Natural killer cell treated with Interleukin-12 subunit alpha and Interleukin-12 subunit beta and Interleukin-15 and Interleukin-18, amount 100 ng/mL, for 72 hours (primary cell): ENCODE measurements around the gene HERC3. TPM values are rescaled to one million over a fixed set of nuclear protein-coding genes. Genes with fewer than 3 reads are reported as not detected.

Experiments used
- ATAC-seq, 2 donors: fragments of 150-1000 bp; cut with Tn5 transposase in 1 of 2; sonication (Bioruptor Pico), chemical (Tn5 transposase) in 1 of 2; 2 replicates each; pipeline ENCODE4 v1.10.0; 2021
- DNase-seq: peaks from one replicate; pipeline ENCODE4 v3.0.0; 2022; ENCODE audit warnings: low spot score
- H3K27ac Mint-ChIP-seq, 2 donors: 1 replicate in 1 of 2; 2 replicates in 1 of 2; pipeline ENCODE4 v1.8.0; 2022; ENCODE audit warnings: mixed read lengths in 2 of 2, mild to moderate bottlenecking in 1 of 2, moderate library complexity in 1 of 2
- H3K27me3 Mint-ChIP-seq, 2 donors: 1 replicate in 1 of 2; 2 replicates in 1 of 2; pipeline ENCODE4 v1.8.0; 2022; ENCODE audit warnings: mixed read lengths in 2 of 2
- H3K36me3 Mint-ChIP-seq: one replicate; pipeline ENCODE4 v1.8.0; 2022; ENCODE audit warnings: mixed read lengths
- H3K4me1 Mint-ChIP-seq, 2 donors: 1 replicate in 1 of 2; 2 replicates in 1 of 2; pipeline ENCODE4 v1.8.0; 2022; ENCODE audit warnings: low read depth in 2 of 2, mixed read lengths in 2 of 2, mild to moderate bottlenecking in 1 of 2
- H3K4me3 Mint-ChIP-seq: one replicate; pipeline ENCODE4 v1.8.0; 2022; ENCODE audit warnings: mixed read lengths
- H3K9me3 Mint-ChIP-seq: 2 replicates; pipeline ENCODE4 v1.8.0; 2022; ENCODE audit warnings: mixed read lengths
- total RNA-seq, 2 donors: library from RNA; stranded (reverse); gene quantifications; one replicate each; pipeline ENCODE4 v1.2.3, GENCODE V29; 2022

Gene HERC3
- total RNA-seq, 2 donors from 2014 or later: 27.9 to 49.6 TPM

DNA sequence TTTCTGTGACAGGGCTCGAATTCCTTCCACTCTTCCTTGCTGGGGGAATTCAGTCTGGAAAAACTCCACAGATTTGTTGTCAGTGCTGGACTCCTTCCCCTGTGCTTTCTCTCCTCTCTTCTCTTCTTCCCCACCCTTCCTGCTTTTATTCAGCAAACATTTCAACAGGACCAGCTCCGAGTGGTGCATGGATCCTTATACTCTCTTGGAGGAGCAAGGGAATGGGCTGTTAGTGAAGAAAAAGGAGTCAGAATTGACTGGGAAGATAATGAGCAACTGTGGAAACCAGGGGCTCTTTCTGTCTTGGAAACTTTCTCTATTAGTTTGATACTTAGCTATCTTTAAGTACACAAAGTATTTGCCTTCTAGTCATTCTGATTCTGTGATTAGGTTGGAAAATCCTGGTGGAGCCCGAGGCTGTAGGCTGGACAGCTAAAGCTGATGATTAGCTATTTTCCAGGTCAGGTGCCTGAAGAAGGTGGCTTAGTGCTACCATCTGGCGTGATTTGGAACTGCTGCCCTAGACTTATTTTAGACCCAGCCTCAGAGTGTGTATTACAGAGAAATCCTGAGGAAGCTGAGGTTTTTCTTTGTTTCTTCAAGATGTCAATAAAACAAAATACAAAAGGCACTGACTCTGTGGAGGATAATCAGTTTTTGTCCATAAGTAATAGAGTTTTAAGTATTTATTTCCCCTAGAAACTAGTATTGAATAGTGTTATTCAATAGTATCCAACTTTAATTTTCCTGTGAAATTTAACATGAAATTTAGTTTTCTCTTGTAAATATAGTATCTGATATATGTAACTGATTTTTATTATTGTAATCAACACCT lies 67.0 kb downstream of the HERC3 start:
- H3K36me3 Mint-ChIP-seq: peaks cover 21% of the 10 kb centered on the region

DNA sequence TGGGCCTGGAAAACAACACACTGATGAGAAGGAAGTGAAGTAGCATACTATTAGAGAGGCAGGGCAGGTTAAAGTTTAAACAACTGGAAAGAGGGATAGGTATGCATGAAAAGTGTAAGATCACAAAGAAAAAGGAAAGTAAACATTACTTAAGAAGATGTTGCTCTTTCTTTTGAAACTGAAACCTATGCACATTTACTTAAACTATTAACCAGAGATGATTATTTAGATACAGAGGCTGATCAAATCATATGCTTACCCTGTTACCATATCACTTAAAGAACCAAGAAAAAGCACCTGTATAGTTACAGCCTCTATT lies 67.6 kb downstream of the HERC3 start:
- no peak overlapping the region for H3K27ac Mint-ChIP-seq
- peaks cover 2 to 10% of the 10 kb centered on the region in 2 donors for H3K4me1 Mint-ChIP-seq
- ATAC-seq (no peak), DNase-seq (no peak)
- no peaks in the 10 kb centered on the region for H3K27me3 Mint-ChIP-seq
- H3K9me3 Mint-ChIP-seq: no peaks in the 10 kb centered on the region
- no peak overlapping the region for H3K4me3 Mint-ChIP-seq
- peaks cover 21% of the 10 kb centered on the region for H3K36me3 Mint-ChIP-seq

More for the DNA sequence above, 67.0 kb downstream of the HERC3 start:
- Mint-ChIP-seq H3K4me3 (no peak overlapping the region), H3K4me1 (peaks cover 2 to 10% of the 10 kb centered on the region in 2 donors), H3K27me3 (no peaks in the 10 kb centered on the region), H3K9me3 (no peaks in the 10 kb centered on the region), H3K27ac (peak overlapping the region in 1 of 2 donors; percentile 68)
- ATAC-seq (peak in 1 of 2 donors; percentile 43), DNase-seq (no peak)

DNA sequence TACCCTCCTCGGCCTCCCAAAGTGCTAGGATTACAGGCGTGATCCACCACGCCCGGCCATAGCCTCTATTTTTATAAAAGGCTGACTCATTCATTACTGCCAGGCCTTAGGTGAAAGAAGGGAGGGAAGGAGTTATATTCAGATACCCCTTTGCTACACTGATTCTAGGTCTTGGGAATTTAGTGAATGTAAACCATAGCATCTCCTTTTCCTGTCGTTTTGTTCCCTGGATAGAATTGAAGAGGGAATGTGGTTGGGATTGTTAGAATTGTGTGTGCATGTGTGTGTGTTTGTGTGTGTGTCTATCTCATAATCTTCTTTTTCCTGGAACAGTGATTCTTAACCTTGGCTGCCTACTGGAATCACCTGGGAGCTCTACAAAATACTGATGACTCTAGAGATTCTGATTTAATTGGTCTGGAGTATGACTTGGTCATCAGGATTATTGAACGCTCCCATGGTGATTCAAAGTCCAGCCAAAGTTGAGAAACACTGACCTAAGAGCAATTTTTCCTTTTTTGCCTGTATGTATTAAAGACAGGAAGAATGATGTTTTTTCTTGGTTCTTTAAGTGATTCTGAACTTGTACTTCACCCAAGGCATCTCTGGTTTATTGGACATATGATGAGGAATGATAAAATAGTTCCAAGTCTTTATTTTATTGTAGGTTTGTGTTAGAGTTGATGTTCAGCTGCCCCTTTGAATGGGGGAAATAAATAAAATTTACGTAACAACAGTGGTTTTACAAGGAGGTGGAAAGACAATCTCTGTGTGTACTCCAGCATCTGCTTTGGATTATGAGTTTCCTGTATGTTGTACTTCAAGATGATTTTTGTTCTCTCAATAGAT lies 68.4 kb downstream of the HERC3 start:
- H3K27me3 Mint-ChIP-seq: no peaks in the 10 kb centered on the region
- DNase-seq (no peak), ATAC-seq (no peak)
- no peaks in the 10 kb centered on the region for H3K9me3 Mint-ChIP-seq
- no peak overlapping the region for H3K4me3 Mint-ChIP-seq
- peaks cover 12% of the 10 kb centered on the region for H3K36me3 Mint-ChIP-seq
- no peak overlapping the region for H3K27ac Mint-ChIP-seq
- H3K4me1 Mint-ChIP-seq: peaks cover 2 to 4% of the 10 kb centered on the region in 2 donors

DNA sequence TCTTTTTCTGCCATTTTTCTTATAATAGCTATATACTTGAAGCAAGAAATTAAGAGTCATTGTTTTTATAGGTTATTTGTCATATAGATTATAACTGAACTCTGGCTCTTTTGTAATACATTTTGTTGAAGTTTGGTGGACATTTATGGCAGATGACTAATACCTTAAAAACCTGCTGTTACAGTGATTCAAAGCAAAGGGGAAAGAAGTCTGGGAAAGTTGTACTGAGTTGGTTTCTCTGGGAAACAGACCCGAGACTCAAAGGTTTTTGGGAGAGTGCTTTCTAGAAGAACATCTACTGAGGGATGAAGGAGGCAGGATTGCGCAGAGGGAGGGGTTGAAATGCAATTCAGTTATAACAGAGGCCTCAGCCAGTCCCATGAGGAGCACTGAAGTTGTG lies 69.5 kb downstream of the HERC3 start:
- Mint-ChIP-seq H3K9me3 (no peaks in the 10 kb centered on the region), H3K4me1 (peaks cover 2 to 4% of the 10 kb centered on the region in 2 donors), H3K4me3 (no peak overlapping the region), H3K27me3 (no peaks in the 10 kb centered on the region), H3K36me3 (peaks cover 6% of the 10 kb centered on the region), H3K27ac (peak overlapping the region in 1 of 2 donors; percentile 35)
- DNase-seq (no peak), ATAC-seq (no peak)

DNA sequence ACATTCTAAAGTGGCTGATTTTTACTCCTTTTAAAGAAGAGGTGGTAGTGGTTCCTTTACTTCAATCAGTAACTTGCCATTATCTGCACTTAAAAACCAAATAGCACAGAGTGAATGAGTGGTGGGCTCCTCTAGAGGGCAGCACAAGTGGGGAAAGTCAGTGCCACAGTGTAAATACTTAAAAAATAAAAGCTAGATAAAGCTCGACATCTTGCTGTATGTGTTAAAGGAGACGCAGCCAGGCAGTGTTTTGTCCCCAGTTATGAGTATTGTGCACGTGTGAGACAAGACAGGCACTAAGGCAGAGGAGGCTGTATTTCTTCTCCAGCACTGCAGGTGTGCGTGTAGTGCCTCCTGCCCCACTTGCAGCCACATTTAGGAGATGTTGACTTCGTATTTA lies 80.7 kb downstream of the HERC3 start:
- ATAC-seq: peak in 1 of 2 donors; percentile 48
- Mint-ChIP-seq H3K4me1 (peaks cover 0 to 2% of the 10 kb centered on the region in 2 donors), H3K27me3 (no peaks in the 10 kb centered on the region), H3K9me3 (no peaks in the 10 kb centered on the region), H3K4me3 (no peak overlapping the region), H3K27ac (no peak overlapping the region), H3K36me3 (peaks cover 3% of the 10 kb centered on the region)
- no peak for DNase-seq

DNA sequence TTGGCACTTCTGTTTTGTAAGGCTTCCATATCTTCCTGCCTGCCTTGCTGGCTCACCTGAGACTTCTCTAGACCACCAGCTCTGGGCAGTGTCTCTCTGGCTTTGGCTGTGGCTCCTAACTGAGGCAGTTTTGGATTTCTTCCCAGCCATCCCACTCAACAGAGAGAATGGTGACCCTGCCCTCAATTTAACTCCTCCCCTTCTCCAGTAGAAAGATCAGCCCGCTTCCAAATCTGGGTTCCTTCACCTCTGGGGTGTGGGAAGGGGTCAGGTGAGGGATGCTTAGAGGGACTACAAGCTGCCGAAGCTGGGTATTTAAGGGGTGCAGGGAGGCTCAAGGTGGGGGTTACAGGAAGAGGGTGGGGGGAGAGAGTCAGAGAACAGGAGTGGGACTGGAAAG lies 81.6 kb downstream of the HERC3 start:
- DNase-seq (no peak), ATAC-seq (no peak)
- no peak overlapping the region for H3K27ac Mint-ChIP-seq
- no peaks in the 10 kb centered on the region for H3K27me3 Mint-ChIP-seq
- H3K9me3 Mint-ChIP-seq: no peaks in the 10 kb centered on the region
- H3K4me3 Mint-ChIP-seq: no peak overlapping the region
- H3K4me1 Mint-ChIP-seq: peaks cover 0 to 2% of the 10 kb centered on the region in 2 donors
- peaks cover 8% of the 10 kb centered on the region for H3K36me3 Mint-ChIP-seq

DNA sequence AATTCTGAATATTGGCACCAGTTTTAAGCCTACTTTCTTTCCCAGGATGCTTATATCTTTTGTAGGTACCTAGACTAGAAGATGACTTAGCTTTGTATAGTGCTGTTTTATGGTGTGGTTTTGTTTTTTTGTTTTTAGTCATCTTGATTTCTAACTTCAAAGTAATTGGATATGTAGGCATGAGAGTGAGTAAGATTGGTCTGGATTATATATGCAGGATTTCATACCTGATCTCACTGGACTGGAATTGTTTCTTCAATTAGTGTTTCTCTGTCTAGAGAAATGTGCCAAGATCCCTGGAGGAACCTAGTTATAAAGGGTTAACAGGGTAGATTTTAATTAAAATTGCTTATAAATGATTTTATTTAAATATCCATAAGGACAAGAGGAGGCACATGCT lies 82.3 kb downstream of the HERC3 start:
- ATAC-seq (no peak), DNase-seq (no peak)
- H3K4me1 Mint-ChIP-seq: peaks cover 0 to 2% of the 10 kb centered on the region in 2 donors
- H3K4me3 Mint-ChIP-seq: no peak overlapping the region
- peaks cover 14% of the 10 kb centered on the region for H3K36me3 Mint-ChIP-seq
- H3K27ac Mint-ChIP-seq: no peak overlapping the region
- H3K9me3 Mint-ChIP-seq: no peaks in the 10 kb centered on the region
- no peaks in the 10 kb centered on the region for H3K27me3 Mint-ChIP-seq

DNA sequence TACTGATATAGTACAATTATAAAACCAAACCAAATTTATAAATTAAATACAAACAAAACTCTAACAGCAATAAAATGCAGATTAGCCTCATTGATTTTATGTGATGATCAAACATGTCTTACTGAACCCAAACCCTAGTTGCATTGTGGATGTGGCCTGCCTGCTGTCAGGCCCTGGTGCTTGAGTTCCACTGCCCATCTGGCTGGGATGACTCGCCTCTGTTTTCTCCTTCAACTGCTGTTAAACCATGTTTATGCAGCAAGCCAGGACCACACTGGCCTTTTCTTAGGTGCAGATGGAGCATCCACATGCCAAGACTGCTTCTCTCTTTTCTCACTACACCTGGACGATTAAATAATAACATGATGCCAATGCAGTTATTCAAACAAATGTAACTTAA lies 82.7 kb downstream of the HERC3 start:
- H3K9me3 Mint-ChIP-seq: no peaks in the 10 kb centered on the region
- peaks cover 0 to 2% of the 10 kb centered on the region in 2 donors for H3K4me1 Mint-ChIP-seq
- no peak overlapping the region for H3K27ac Mint-ChIP-seq
- H3K4me3 Mint-ChIP-seq: no peak overlapping the region
- ATAC-seq (no peak), DNase-seq (no peak)
- no peaks in the 10 kb centered on the region for H3K27me3 Mint-ChIP-seq
- H3K36me3 Mint-ChIP-seq: peaks cover 16% of the 10 kb centered on the region

DNA sequence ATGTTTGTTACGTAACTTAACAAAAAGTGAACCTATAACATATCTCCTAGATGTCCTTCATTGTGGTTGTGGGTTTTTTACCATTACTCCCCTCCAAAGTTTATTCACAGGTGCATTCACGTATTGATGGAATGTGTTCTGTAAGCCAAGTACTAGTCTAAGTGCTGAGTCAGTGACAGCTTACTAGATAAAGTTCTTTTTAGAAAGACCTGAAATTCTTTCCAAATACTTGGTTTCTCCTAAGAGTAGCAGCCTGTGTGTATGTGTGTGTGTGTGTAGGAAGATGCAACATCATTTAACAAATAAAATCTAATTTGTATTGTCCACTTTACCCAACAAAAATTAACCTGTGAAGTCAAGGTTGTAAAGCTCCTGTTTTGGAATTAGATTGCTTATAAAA lies 83.3 kb downstream of the HERC3 start:
- Mint-ChIP-seq H3K27me3 (no peaks in the 10 kb centered on the region), H3K27ac (peak overlapping the region in 1 of 2 donors; percentile 33), H3K9me3 (no peaks in the 10 kb centered on the region), H3K36me3 (peaks cover 16% of the 10 kb centered on the region), H3K4me3 (no peak overlapping the region), H3K4me1 (peaks cover 0 to 2% of the 10 kb centered on the region in 2 donors)
- DNase-seq: no peak
- no peak for ATAC-seq

DNA sequence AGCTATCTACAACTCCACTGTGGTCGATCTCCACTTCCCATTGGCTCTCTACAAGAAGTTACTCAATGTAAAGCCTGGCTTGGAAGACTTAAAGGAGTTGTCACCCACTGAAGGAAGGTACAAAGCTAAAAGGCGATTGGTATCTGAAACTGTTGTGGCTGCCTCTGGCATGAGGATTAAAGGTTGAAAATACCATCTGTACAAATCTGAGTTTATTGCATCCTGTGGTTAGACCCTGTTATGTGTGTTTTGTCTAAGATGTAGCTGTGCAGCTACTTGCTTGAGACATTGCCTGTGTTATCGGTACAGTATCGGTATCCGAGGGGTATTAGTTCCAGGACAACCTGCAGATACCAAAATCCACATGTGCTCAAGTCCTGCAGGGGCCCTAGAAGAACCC lies 88.9 kb downstream of the HERC3 start:
- H3K36me3 Mint-ChIP-seq: peaks cover 31% of the 10 kb centered on the region
- ATAC-seq (no peak), DNase-seq (no peak)
- H3K4me1 Mint-ChIP-seq: no peaks in the 10 kb centered on the region
- no peaks in the 10 kb centered on the region for H3K9me3 Mint-ChIP-seq
- H3K27me3 Mint-ChIP-seq: no peaks in the 10 kb centered on the region
- H3K27ac Mint-ChIP-seq: no peak overlapping the region
- H3K4me3 Mint-ChIP-seq: no peak overlapping the region

DNA sequence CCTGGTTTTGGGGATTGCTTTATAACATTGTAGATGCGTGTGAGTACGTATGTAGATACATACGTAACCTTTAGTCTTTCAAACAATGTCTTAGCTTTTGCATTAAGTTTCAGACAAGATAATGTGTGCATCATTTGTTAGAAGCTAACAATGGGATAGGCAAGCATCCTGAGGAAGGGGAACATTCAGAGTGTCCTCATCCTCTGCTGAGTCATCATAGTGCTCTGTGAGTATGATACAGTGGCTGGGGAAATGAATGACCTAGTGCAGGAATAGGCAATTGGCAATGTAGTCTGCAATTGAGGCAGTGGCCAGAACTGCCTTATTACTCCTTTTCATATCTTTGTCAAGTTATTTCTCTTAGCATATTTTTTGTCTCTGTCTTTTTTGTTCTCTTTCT lies 98.1 kb downstream of the HERC3 start:
- no peak overlapping the region for H3K27ac Mint-ChIP-seq
- no peak for ATAC-seq
- peaks cover 0 to 4% of the 10 kb centered on the region in 2 donors for H3K4me1 Mint-ChIP-seq
- no peaks in the 10 kb centered on the region for H3K27me3 Mint-ChIP-seq
- no peaks in the 10 kb centered on the region for H3K9me3 Mint-ChIP-seq
- DNase-seq: no peak
- H3K4me3 Mint-ChIP-seq: no peak overlapping the region
- peaks cover 10% of the 10 kb centered on the region for H3K36me3 Mint-ChIP-seq

DNA sequence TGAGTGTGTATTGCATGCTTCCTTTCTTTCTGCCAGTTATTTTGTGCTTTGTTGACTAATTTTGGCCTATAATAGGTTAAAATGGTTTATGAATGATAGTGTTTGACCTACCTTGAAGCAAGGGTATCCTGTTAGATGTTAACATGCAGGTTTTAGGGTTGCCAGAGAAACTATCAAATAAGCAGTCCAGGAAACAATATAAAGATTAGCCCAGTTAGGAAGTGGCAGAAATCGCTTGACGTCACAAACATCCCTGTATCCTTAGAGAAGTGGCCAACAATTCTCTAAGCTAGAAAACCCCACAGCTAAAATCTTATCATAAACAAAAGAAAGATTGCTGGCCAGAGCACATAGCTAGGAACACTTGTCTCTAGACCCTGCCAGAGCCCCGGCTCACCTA lies 101.5 kb downstream of the HERC3 start:
- Mint-ChIP-seq H3K27me3 (no peaks in the 10 kb centered on the region), H3K9me3 (no peaks in the 10 kb centered on the region)

DNA sequence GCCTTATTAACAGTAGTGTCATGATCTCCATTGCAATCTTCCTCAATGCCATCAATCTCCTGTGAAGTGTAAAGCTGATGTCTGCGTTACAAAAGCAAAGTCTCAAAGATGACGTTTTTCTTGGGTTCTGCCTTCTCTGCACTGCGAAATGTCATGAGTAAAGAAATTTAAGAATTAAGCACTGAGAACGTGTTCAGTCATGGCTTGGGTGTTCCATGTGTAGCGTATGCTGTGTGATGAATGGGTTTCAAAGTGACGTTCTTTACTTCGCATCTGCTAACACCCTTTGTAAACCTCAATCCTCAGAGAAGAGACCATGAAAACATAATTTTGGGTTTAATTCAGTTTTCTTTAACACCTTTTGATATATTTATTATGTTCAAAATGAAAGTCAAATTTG lies 104.3 kb downstream of the HERC3 start:
- H3K27me3 Mint-ChIP-seq: no peaks in the 10 kb centered on the region
- peak overlapping the region; percentile 71 to 86 for H3K27ac Mint-ChIP-seq
- H3K9me3 Mint-ChIP-seq: peaks cover 3% of the 10 kb centered on the region
- no peaks in the 10 kb centered on the region for H3K36me3 Mint-ChIP-seq
- peaks cover 11 to 18% of the 10 kb centered on the region in 2 donors for H3K4me1 Mint-ChIP-seq
- peak overlapping the region; percentile 90 for H3K4me3 Mint-ChIP-seq
- no peak for DNase-seq
- no peak for ATAC-seq

More for the DNA sequence above, 101.5 kb downstream of the HERC3 start:
- no peak overlapping the region for H3K4me3 Mint-ChIP-seq
- peaks cover 5% of the 10 kb centered on the region for H3K36me3 Mint-ChIP-seq
- peaks cover 7 to 17% of the 10 kb centered on the region in 2 donors for H3K4me1 Mint-ChIP-seq
- H3K27ac Mint-ChIP-seq: no peak overlapping the region
- ATAC-seq (no peak), DNase-seq (no peak)

DNA sequence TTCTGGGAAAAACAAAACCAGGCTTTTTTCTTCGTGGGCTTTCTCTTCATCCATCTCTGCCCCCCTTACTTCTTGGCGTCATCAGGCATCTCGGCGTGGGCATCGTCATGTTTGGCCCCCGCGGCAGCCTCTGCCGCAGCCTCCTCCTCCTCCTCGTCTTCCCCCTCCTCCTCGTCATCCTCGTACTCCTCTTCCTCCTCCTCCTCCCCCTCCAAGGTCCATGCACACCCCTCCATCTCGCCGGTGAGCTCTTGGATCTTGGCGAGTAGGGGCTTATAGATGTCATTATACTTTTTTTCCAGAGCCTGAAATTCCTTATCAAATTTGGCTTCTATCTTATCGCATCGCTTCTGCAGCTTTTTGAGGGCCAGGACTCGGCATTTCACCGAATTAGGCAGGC lies 104.9 kb downstream of the HERC3 start:
- H3K27me3 Mint-ChIP-seq: no peaks in the 10 kb centered on the region
- peaks cover 11 to 18% of the 10 kb centered on the region in 2 donors for H3K4me1 Mint-ChIP-seq
- peaks cover 3% of the 10 kb centered on the region for H3K9me3 Mint-ChIP-seq
- no peak for DNase-seq
- ATAC-seq: peak in 1 of 2 donors; percentile 44
- H3K4me3 Mint-ChIP-seq: peak overlapping the region; percentile 90
- peak overlapping the region; percentile 71 to 86 for H3K27ac Mint-ChIP-seq
- H3K36me3 Mint-ChIP-seq: no peaks in the 10 kb centered on the region
